GM19035 (cell line): ENCODE data around the gene GLRA1.

Experiments used
- ATAC-seq: cut with Tn5 transposase; IDR thresholded peaks from one replicate; pipeline ENCODE4 v1.9.1; 2021; ENCODE audit not compliant: unreplicated experiment

The GLRA1 gene

GRCh38 chr5:151924564-151925301 lies at the start of gene GLRA1:
Gene GLRA1 (minus strand): TSS chr5:151924851. CDS start chr5:151924549, 302 bp downstream.
- no peak for ATAC-seq

DNA sequence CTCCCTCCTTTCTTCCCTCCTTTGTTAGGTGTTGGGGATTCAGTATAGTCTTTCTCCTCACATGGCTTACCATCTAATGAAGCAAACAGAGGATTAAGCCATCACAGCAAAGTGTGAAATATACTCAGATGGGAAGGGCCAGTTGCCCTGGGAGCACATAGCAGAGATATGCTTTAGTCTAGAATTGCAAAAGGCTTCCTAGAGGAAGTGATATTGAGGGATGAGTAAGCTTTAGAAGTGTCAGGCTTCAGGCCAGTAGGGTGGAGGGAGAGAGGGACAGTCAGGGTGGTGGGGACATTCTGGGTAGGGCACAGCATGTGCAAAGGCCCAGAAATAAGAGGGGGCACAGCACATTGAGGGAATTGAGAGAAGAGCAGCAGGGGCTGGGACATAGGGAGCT lies 46.2 kb upstream of the GLRA1 start:
- ATAC-seq: no peak

- no peak for ATAC-seq
Observed at GRCh38 chr5:151967865-151968264, 43.2 kb upstream of the GLRA1 start.

GRCh38 chr5:151966046-151966445 lies 41.4 kb upstream of the GLRA1 start:
- ATAC-seq: no peak

- ATAC-seq: no peak
Observed at GRCh38 chr5:151964471-151964870, 39.8 kb upstream of the GLRA1 start.

DNA sequence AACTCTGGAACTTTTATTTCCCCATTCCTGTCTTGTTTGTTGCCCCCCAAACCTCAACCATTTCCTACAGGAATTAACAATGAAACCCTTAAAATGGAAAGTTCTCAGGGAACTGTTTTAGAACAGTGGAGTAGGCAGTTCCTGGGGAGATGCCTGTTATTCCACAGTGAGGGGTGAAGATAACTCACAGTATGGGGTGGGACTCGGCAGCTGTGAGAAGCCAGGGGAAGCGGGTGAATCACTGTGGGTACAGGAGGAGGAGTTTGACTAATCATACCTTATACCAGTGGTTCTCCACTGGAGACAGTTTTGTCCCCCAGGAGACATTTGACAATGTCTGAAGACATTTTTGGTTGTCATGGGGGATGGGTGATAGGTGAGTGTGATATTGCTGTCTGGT lies 36.9 kb upstream of the GLRA1 start:
- ATAC-seq: no peak

GRCh38 chr5:151958111-151958510 lies 33.5 kb upstream of the GLRA1 start:
- ATAC-seq: no peak

GRCh38 chr5:151956725-151957124 lies 32.1 kb upstream of the GLRA1 start:
- ATAC-seq: no peak

DNA sequence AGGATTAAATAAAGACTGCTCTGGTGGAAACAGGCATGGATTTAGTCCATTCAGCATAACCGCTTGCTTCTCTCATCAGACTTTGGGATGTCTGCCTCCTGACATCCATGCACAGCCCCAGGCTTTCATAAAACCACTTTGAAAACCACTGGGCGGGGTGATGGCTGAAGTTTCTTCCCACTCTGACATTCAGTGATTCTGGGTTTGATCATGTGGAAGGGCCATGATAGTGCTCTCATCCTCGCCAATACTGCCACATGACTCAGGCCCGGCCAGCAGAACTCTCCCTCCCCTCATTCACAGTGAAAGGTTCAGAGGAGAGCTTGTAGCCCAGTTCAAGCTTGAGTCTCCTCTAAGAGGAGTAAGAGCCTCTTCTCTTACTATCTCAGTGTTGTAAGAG lies 29.6 kb upstream of the GLRA1 start:
- no peak for ATAC-seq

DNA sequence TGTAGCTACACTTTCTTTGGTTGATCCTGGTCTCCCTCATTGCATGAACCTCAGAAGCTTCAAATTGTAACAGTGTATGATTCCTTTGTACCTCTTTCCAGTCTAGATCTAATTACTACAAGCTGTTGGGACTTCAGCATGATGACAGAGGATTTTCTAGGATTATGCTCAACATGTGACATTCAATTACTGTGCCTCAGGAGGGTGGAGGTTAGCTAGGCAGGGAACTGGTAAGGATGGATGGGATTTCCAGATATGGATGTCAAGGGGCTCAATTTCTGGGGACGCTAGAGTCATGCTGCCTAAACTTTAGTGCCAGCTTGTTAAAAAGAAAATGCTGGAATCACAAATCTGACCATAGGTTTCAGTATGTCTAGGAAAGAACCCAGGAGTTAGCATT lies 29.2 kb upstream of the GLRA1 start:
- ATAC-seq: no peak

- no peak for ATAC-seq
Observed at GRCh38 chr5:151952238-151952637, 27.6 kb upstream of the GLRA1 start.

- ATAC-seq: no peak
Observed at GRCh38 chr5:151950706-151951105, 26.1 kb upstream of the GLRA1 start.

DNA sequence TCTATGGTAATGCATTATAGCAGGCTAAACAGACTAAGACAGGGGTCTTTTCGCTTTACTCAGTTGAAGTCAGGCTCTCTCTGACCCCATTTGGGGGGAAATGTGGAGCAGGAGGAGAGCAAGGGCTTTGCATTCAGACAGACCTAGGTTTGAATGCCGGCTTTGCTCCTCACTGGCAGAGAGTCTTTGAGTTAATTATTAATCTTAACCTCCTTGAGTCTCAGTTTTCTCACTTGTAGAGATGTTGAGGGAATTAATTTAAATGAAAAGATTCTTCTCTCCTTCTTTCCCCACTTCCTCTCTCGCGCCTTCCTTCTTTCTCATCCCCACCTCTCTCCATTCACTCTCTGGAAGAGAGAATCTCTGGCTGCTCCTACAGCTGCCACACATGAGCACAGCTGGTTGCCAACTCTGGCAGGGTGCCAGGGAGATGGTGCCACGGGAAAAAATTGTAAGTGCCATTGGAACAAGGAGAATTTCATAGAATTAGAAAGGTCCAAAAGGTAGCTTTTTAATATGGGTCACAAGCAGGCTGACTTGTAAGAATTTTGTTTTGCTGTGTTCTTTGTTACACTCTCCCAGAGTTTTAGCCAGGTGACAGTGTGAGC lies 25.2 kb upstream of the GLRA1 start:
- no peak for ATAC-seq

DNA sequence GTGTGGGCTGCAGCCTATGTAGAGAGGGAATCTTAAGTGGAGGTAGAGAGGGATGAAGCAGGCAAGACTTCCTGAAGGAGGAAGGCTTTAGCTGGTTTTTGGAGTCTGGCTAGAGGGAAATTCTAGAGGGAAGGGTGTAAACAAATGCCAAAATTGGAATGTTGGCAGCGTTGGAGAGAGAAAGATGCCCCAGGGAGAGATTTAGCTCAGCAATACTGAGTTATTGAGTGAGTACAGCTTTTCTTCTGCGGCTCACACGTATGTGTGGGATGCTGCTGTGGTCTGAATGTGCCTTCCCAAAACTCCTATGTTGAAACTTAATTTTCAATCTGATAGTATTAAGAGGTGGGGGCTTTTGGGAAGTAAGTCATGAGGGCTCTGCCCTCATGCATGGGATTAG lies 24.5 kb upstream of the GLRA1 start:
- ATAC-seq: no peak

DNA sequence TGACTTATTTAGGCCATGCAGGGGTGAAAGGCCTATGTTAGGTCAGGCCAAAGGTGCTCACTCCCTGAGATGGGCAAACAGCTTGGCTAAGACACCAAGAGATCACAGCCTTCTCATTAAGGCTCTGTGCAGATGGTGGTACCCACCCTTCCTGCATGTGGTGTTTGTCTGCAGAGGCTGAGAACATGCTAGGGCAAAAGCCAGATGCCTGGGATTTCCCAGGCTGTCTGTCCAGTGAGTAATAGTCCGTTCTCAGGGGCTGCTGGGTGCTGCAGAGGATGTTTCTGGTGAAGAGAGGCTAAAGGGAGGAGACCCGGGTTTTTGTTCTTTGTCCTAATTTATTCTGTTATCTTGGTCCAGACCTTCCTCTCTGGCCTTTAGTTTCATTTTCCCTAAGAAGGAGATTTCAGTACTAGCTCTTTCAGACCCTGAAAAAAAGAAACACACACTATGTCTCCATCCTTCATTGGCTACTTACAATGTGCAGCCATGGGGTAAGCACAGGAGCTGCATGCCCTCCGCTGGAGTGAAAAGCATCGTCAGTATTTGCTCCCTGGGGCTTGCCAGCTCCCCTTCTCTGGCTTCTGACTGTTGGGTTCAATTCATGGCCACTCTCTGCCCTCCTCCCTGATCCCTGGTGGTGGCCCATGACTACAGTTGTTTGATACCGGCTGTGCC lies 23.4 kb upstream of the GLRA1 start:
- no peak for ATAC-seq

DNA sequence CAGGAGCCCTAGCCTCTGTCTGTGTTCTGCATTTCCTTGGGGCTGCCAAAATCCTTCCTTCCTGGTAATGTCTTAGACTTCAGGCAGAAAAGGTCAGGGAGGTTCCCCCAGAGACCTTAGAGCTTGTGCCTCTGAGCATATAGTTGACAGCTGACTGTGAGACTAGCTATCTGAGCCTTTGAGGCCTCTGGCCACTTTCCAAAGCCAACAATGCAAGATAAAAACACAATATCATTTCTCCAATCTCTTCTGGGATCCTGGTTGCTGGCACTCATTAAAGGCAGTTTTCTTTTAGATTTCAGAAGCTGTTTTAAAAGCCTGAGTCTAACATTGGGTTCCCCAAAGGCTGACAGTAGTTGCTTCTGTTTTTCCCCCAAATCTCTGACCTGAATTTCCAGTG lies 13.2 kb upstream of the GLRA1 start:
- ATAC-seq: no peak

DNA sequence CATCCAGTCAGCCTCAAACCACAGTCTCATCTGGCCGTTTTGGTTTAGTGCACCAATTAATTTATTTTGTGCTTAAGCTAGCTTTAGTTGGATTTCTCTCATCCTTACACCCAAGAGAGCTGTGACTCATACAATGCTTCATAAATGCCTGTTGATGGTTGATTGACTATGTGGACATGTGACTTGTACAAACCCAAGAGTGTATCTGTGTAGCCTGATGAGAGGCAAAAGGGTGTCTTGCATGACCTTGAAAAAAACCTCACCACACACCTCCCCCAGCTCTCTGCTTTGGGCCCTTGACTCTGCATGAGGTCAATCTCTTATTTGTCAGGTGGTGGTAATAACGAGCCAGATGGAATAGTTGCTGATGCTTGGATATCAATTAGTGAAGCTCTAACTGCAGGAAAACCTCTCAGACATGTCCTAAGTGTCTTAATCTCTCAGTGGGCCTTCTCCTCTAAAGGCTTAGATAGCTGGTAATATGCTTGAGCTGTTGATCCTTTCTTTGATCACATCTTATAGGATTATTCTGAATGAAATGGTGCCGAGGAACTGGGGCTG lies 10.6 kb upstream of the GLRA1 start:
- no peak for ATAC-seq

GRCh38 chr5:151931260-151931659 lies 6.6 kb upstream of the GLRA1 start:
- ATAC-seq: no peak

DNA sequence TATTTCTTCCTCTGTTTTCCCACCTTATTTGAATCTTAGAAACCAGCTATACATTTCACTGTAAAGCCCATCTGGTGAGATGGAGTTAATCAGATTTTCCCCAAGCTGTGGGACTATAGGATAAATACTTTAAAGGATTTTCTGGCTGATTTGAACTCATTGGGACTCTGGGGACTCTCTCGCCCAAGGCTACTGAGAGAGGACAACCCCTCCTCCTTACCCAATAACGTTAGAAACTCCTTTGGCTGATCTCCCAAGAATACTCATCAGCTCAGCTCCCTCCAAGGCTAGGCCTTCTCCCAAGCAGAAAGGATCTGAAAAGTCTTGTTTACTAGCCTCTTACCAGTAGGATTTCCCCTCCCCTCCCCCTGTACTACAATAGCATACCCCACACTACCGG lies 1.5 kb upstream of the GLRA1 start:
- ATAC-seq: no peak

- ATAC-seq: no peak
Observed at GRCh38 chr5:151925340-151925739, 689 bp upstream of the GLRA1 start.

DNA sequence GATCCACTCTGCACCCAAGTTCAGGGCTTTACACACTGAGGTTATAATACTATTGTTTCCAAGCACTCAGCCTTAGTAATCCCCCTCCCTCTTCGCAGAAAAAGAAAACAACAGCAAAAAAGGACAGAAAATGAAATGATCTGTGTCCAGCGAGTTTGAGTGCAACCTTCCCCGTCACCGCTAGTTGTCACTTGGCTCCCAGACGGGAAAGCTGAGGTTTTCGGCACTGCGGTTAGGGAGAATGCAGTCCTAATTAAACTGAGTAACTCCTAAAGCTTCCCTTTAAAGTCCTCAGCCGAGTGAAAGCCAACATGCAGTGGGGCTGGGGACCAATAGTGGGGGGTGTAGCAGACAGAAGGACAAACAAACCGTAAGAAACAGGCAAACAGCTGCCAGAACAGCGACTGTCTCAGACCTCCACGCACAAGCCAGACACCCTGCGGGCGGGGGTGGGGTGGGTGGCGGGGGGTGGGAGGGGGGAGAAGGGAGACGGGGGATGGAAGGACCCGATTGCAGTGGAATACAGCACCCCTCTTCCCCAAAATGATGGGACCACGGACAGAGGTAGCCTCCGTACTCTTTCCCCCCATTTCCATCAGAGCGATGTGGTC lies 680 bp downstream of the GLRA1 start:
- no peak for ATAC-seq

- no peak for ATAC-seq
Observed at GRCh38 chr5:151921916-151922315, 2.7 kb downstream of the GLRA1 start.
